Cardiac fibroblast (primary cell): Measurements from ENCODE around the gene PEX16.

ENCODE experiments used
- DNase-seq, 2 donors: peaks; one replicate each; pipeline versions ENCODE4 v3.0.0 to v3.0.0-alpha.2; 2010; ENCODE audit warnings: low read depth in 2 of 2
- H3K4me3 ChIP-seq, 2 donors: replicated peaks in 1 of 2; 1 replicate in 1 of 2; 2 replicates in 1 of 2; pipeline ENCODE4 v1.5.1; 2011; ENCODE audit warnings: low read depth in 2 of 2, low read length in 2 of 2, mild to moderate bottlenecking in 2 of 2, moderate library complexity in 1 of 2
- CTCF ChIP-seq: IDR thresholded peaks from one replicate; pipeline ENCODE4 v1.5.1; 2011; ENCODE audit warnings: low read depth, mild to moderate bottlenecking, low read length, inconsistent platforms

Gene PEX16

GRCh38 chr11:45890886-45891550, 26.7 kb downstream of the PEX16 start:
- no peak for DNase-seq
- no peak for TF ChIP-seq CTCF
- H3K4me3 ChIP-seq = no peak overlapping the region

- DNase-seq = no peak
- no peak for TF ChIP-seq CTCF
- no peak overlapping the region for H3K4me3 ChIP-seq
These were observed 27.7 kb downstream of the PEX16 start for GRCh38 chr11:45889966-45890365.

GRCh38 chr11:45889555-45889954, 28.1 kb downstream of the PEX16 start:
- no peak overlapping the region for H3K4me3 ChIP-seq
- DNase-seq = no peak

GRCh38 chr11:45887587-45887986, 30.1 kb downstream of the PEX16 start:
- no peak for TF ChIP-seq CTCF
- no peak overlapping the region for H3K4me3 ChIP-seq
- DNase-seq = no peak

More at GRCh38 chr11:45889555-45889954, 28.1 kb downstream of the PEX16 start:
- no peak for TF ChIP-seq CTCF

- DNase-seq = no peak
- H3K4me3 ChIP-seq = no peak overlapping the region
- no peak for TF ChIP-seq CTCF
These were observed 30.7 kb downstream of the PEX16 start for GRCh38 chr11:45886816-45887520.

- H3K4me3 ChIP-seq = peak overlapping the region; percentile 46
- TF ChIP-seq CTCF = no peak
- DNase-seq = no peak
These were observed 31.6 kb downstream of the PEX16 start for GRCh38 chr11:45885921-45886721.
